ENCODE results near the gene KRTAP4-12. TPM values are rescaled to one million over a fixed set of nuclear protein-coding genes. Genes with fewer than 3 reads are reported as not detected.

The KRTAP4-12 gene
- total and polyA plus RNA-seq, 2 of the 13 experiments (the other 11 are each of a cell fraction or from before 2014, with no cell fraction given): not detected

- peak; percentile 23 for DNase-seq (ENCODE audit: low spot score)
- 0 out of 5 replicates have a peak, but pooled peaks cover 0 to 3% of the 10 kb centered on the region in 2 experiments for H3K27me3 ChIP-seq (ENCODE audit: control insufficient read depth in 1 of 2, insufficient read depth in 2 of 2, low read length in 2 of 2)
- H3K4me2 ChIP-seq (ENCODE audit: low read depth, low read length): no peak overlapping the region
- intact Hi-C loops (cut with micrococcal nuclease; ENCODE audit: unreplicated experiment) (no loop called here), in situ Hi-C loops (cut with HindIII; ENCODE audit: extremely low pct_ligation_motif_present, low pct_unique_long_range_greater_than_20kb) (no loop called here)
- no peaks in the 10 kb centered on the region for H4K20me1 ChIP-seq (ENCODE audit: insufficient read depth, low read length)
- H2AFZ ChIP-seq (ENCODE audit: low read length): no peak overlapping the region
- H3K9me3 ChIP-seq (ENCODE audit: low read length): no peaks in the 10 kb centered on the region
- no TSS peak for BruUV-seq (replicated peaks)
- no peak for ATAC-seq
- H3K27ac ChIP-seq (ENCODE audit: extremely low read length, insufficient read depth, low read length): no peak overlapping the region
- 51% methylated on average over 3 of the region's 3 CpGs for WGBS (ENCODE audit: low lambda C conversion rate)
- ChIA-PET CTCF (ENCODE audit: low intra/inter-chr PET ratio, low total read pairs) (no interaction called here), POLR2A (no interaction called here)
- no peaks in the 10 kb centered on the region for H3K36me3 ChIP-seq (replicated peaks in 1 of 2; ENCODE audit: control insufficient read depth in 1 of 2, insufficient read depth in 2 of 2, low read length in 2 of 2)
- no peak overlapping the region for H3K9ac ChIP-seq (ENCODE audit: insufficient read depth, low read depth, low read length)
- TF ChIP-seq JARID2 (CRISPR knock-in tag; IDR thresholded peaks at IDR 0.05; ENCODE audit: insufficient replicate concordance) (no peak), ZKSCAN5 (CRISPR knock-in tag; IDR thresholded peaks at IDR 0.05) (no peak), ZNF724P (CRISPR knock-in tag; IDR thresholded peaks at IDR 0.05; ENCODE audit: borderline replicate concordance) (no peak), ZNF614 (CRISPR knock-in tag; IDR thresholded peaks at IDR 0.05; ENCODE audit: borderline replicate concordance) (no peak), ZHX1 (CRISPR knock-in tag; IDR thresholded peaks at IDR 0.05; ENCODE audit: low read depth) (no peak), CERS6 (CRISPR knock-in tag; IDR thresholded peaks at IDR 0.05) (no peak), ATAD3A (CRISPR knock-in tag; IDR thresholded peaks at IDR 0.05) (no peak), TBX2 (CRISPR knock-in tag; IDR thresholded peaks at IDR 0.05; ENCODE audit: borderline replicate concordance) (no peak), ZNF589 (CRISPR knock-in tag; conservative IDR thresholded peaks at IDR 0.05) (no peak), DMTF1 (CRISPR knock-in tag; IDR thresholded peaks at IDR 0.05) (no peak), TEAD2 (CRISPR knock-in tag; IDR thresholded peaks at IDR 0.05) (no peak)
- H3K4me3 ChIP-seq (replicated peaks in 1 of 3; ENCODE audit: insufficient read depth in 1 of 3, low read depth in 2 of 3, low read length in 3 of 3): no peak overlapping the region
- no peak for FAIRE-seq
- H3K4me1 ChIP-seq (ENCODE audit: insufficient read depth, low read length): no peaks in the 10 kb centered on the region
- no peaks in the 10 kb centered on the region for H3K79me2 ChIP-seq (ENCODE audit: insufficient read depth, low read length)
Observed at GRCh38 chr17:41131979-41132378, 8.0 kb upstream of the KRTAP4-12 start.
